ENCODE measurements around the gene FHL1. TPM values are rescaled to one million over a fixed set of nuclear protein-coding genes. Genes with fewer than 3 reads are reported as not detected.

The FHL1 gene
- 20.5 to 27.7 TPM (median 24.3 TPM) in 5 replicates for total RNA-seq (2022; extraction: Qiagen RNA extraction)

DNA sequence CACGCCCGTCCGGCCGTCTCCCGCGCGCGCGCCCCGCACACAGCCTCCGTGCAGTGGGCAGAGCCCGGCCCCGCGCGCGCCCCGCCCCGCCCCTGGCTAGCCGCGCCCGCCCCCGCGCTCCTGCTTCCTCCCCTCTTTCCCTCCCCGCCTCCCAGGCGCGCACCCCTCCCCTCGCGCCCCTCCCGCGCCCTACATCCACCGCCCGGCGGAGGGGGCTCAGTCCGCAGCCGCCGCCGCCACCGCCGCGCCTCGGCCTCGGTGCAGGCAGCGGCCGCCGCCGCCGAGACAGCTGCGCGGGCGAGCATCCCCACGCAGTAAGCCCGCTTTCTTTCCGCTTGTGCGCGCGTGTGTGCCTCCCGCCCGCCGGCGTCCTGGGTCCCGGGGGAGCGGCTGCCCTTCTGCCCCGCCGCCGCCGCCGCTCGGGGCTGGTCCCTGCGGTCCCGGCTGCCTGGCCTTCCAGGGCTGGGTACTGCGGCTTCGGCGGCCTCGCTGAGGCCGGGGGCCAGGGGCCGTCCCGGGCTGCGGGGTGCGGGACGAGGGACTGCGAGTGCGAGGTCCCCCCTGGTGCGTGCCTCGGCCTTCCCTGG lies at the start of gene FHL1:
FHL1 (plus strand) TSS at position 219 of the 587 bp plus-strand sequence.

DNA sequence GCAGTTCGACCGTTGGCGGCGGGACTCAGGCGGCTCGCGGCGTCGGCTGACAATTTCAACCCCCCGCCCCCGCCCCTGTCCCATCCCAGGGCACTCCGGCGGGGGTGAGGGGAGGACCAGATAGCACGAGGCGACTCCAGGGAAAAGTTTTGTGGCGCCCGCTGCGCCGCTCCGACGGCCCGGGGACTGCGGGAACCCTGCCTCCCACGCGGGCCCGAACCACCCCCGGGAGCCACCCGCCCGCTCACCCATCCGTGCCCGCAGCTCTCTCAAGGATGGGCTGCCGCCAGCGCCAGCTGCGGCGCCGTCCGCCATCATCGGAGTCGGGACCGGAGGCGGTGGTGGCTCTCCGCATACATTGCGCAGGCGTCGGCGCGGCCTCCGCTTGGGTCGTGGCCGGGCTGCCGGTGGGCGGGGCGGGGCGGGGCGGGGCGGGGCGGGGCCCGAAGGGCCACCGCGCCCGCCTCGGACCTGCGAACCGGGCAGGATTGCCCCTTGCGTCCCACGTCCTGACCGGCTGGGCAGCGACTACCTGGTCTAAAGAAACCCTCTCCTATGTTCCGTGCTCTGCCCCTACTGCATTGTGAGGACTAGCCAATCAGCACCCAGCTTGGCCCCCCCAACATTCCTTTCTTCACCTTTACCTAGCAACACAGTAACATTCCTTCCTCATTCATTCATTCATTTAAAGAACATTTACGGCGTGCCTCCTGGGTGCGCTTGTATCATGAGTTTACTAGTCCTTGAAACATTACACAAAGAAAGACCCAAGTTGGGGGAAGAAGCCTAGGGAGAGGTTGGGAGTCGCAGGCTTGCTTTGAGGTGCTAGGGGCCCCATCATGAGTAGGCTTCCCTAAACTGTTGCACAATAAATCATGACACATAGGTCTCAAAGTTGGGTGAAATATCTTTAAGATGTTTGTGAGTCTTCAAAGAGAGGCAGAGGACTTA lies 104.0 kb downstream of the FHL1 start, which contains the start of gene MAP7D3:
MAP7D3 (minus strand) TSS at position 360 of the 951 bp plus-strand sequence; CDS start at position 318, 42 bp downstream.

Other genes with a start within 250 kb of the FHL1 start
- 16.4 to 21.1 TPM (median 18.6 TPM) in 5 replicates for gene MMGT1, start 173.5 kb upstream of the FHL1 start, total RNA-seq (2022; extraction: Qiagen RNA extraction)
- 6.4 to 11.2 TPM (median 8.3 TPM) in 5 replicates for gene SLC9A6, start 162.1 kb upstream of the FHL1 start, total RNA-seq (2022; extraction: Qiagen RNA extraction)
- gene MAP7D3, start 103.9 kb downstream of the FHL1 start, total RNA-seq (2022; extraction: Qiagen RNA extraction) = 10.5 to 14.7 TPM (median 12.0 TPM) in 5 replicates
- not detected in 5 replicates for gene ADGRG4, start 153.4 kb downstream of the FHL1 start, total RNA-seq (2022; extraction: Qiagen RNA extraction)

All from A549 treated with Hydrocortisone at 1 μM for 4 hours (cell line).